Activated CD4-positive, CD25-positive, alpha-beta regulatory T cell treated with anti-CD3 and anti-CD28 coated beads, Interleukin-2, amount 50 U/mL, for 24 hours (primary cell): ENCODE results near the gene EIF2B2.

Experiments used
- ATAC-seq, 2 donors: fragments of 150-1000 bp; cut with Tn5 transposase; one replicate each; pipeline ENCODE4 v1.10.0; 2021; ENCODE audit warnings: mild to moderate bottlenecking in 1 of 2, moderate library complexity in 1 of 2

EIF2B2 gene

DNA sequence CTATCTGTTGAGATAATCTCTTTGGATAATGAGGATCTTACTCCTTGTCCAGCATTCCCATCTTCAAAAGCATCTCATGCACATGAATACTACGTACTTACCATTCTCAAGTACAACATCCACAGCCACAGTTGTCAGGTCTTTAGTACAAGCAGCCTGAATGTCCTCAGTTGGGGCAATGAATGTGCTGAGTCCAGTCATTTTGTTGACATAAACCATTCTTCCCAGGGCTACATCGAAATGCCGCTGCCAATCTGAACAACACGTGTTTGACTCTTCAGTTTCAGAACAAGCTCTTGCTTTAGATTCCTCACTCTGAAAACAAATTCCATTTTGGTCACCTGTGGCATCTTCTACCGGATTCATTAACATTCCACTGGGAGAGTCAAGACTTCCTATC, 43.6 kb downstream of the EIF2B2 start:
- no peak for ATAC-seq

DNA sequence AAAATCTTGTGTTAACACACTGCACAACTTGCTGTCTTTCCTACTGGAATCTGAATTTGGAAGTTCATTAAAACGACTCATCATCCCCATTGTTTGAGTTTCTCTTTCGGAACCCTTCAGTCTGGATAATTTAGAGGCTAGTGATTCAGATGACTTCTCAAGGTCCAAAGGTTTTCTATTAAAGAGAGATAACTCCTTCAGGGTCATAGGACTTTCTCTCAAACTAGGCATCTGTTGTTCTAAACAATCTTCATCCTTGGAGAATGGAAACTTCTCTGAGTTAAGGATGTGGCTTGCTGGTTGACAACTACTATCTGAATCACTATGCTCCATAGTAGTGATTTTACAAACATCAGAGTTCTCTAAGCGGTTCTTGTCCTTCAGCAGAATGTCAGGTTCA, 44.2 kb downstream of the EIF2B2 start:
- ATAC-seq, result peak in 1 of 2 donors; percentile 42

GRCh38 chr14:75047506-75047905, 44.8 kb downstream of the EIF2B2 start:
- ATAC-seq, result no peak

- no peak for ATAC-seq
Measured at GRCh38 chr14:75048101-75048500, 45.4 kb downstream of the EIF2B2 start.

- no peak for ATAC-seq
Measured at GRCh38 chr14:75049136-75049535, 46.4 kb downstream of the EIF2B2 start.

GRCh38 chr14:75049731-75050201, 47.0 kb downstream of the EIF2B2 start:
- no peak for ATAC-seq

GRCh38 chr14:75050852-75051555, 48.3 kb downstream of the EIF2B2 start, which contains the start of gene MLH3:
MLH3 (minus strand) TSS chr14:75051467; CDS start chr14:75049655, 1,812 bp downstream.
- peak; percentile 73 to 74 for ATAC-seq

GRCh38 chr14:75051556-75051899, 48.8 kb downstream of the EIF2B2 start:
- ATAC-seq, result no peak

DNA sequence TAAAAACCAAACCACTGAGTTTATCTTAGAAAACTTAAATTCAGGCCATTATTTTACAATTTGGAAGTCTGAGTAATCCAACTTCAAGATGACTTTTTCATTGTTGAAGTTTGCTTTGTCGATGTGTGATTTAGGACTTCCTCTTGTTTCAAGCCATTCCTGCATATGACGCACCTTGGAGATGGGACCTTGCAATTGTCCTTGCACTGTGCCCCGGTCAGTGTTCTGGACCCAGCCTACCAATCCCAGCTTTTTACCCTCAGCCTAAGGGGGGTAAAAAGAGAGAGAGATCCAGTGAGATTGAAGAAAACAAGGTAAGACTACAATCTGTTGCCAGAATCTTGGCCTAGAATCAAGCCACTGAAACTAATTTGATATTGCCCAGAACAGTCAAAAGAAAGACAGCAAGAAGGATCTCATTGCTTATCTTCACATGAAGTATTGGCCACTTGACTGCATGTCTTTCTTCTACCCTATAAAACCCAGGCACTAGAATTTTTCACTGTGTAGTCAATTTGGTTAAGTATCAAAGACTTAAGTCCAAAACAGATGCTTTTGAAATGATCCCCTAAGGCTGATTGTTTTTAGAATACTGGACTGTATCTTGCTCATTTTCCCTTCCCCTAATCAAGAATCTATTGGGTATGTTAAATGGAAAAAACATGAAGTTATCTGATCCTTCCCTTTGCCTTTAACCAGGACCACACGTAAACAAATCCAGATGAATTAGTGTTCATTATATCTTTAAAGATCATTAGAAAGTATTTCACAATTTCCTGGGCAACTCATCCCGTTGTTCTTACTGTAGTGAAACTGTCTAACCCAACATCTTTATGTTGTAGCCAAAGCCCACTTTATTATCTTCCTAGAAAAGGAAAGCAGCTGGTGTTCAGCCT, 50.9 kb downstream of the EIF2B2 start:
- ATAC-seq, result no peak

DNA sequence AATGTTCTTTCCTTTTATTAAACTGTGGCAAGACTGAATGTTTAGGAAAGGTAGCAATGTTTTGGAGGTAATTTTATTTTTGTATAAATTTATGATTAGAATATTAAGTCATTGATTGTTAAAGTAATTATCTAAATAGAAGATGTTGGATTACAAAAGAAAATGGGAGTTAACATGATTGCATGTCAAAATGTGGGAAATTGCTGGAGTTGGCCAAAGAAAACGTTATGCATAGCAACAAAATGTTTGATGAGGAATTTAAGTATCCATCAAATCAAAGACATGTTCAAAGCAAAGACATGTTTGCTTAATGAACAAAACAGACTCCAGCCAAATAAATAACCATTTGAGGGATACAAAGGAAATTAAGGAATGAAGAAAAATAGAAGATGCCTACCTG, 51.7 kb downstream of the EIF2B2 start:
- no peak for ATAC-seq

DNA sequence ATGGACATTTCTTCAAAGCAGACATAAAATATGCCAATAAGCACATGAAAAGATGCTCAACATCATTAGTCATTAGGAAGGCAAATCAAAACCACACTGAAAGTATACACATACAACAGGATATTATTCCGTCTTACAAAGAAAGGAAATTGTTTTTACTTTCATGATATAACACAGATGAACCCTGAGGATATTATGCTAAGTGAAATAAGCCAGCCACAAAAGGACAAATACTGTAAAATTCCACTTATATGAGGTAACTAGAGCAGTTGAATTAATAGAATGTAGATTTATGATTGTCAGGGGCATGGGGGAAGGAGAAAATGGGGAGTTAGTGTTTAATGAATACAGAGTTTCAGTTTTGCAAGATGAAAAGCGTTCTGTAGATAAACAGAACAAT, 56.9 kb downstream of the EIF2B2 start:
- ATAC-seq, result no peak

GRCh38 chr14:75060420-75060819, 57.7 kb downstream of the EIF2B2 start:
- no peak for ATAC-seq
